Right atrium auricular region (tissue), 2 donors: ENCODE measurements around the gene USH1C. TPM values are rescaled to one million over a fixed set of nuclear protein-coding genes. Genes with fewer than 3 reads are reported as not detected.

Source experiments
- DNase-seq: peaks from one replicate; pipeline ENCODE4 v3.0.0-alpha.2; 2019; ENCODE audit warnings: low spot score
- H3K27ac ChIP-seq, 2 donors: fragments of 200-600 bp; sonication (generic); 1 replicate in 1 of 2; 2 replicates in 1 of 2; pipeline ENCODE4 v1.5.1; 2016 to 2019
- H3K27me3 ChIP-seq, 2 donors: fragments of 200-600 bp; sonication (generic); one replicate each; pipeline versions ENCODE4 v1.5.1 to v1.6.0; 2017 to 2019
- H3K36me3 ChIP-seq: fragments of 200-600 bp; sonication (generic); one replicate; pipeline ENCODE4 v1.5.1; 2016
- H3K4me1 ChIP-seq, 2 donors: fragments of 200-600 bp; sonication (generic); one replicate each; pipeline versions ENCODE4 v1.5.1 to v1.6.0; 2017 to 2019
- H3K4me3 ChIP-seq, 2 donors: fragments of 200-600 bp; sonication (generic); 1 replicate in 1 of 2; 2 replicates in 1 of 2; pipeline ENCODE4 v1.5.1; 2017 to 2019; ENCODE audit warnings: mild to moderate bottlenecking in 1 of 2, moderate library complexity in 1 of 2
- H3K9me3 ChIP-seq, 2 donors: fragments of 200-600 bp; sonication (generic); one replicate each; pipeline ENCODE4 v1.5.1; 2019
- CTCF ChIP-seq, 2 donors: fragments of 200-600 bp; sonication (generic); IDR thresholded peaks; one replicate each; pipeline ENCODE4 v1.5.1; 2019; ENCODE audit warnings: antibody characterized with exemption in 2 of 2
- total RNA-seq, 2 donors: library from RNA; depleted of rRNA; stranded (reverse); fragments of >200 nt; gene quantifications; one replicate each; pipeline ENCODE4 v1.1.0, GENCODE V29; 2016

Gene USH1C
- total RNA-seq, 2 donors from 2014 or later, result not detected

GRCh38 chr11:17554487-17554886 lies 10.3 kb upstream of the USH1C start:
- Histone ChIP-seq H3K4me3 (no peak overlapping the region), H3K27ac (no peak overlapping the region), H3K4me1 (no peaks in the 10 kb centered on the region), H3K27me3 (no peaks in the 10 kb centered on the region), H3K36me3 (no peaks in the 10 kb centered on the region), H3K9me3 (no peaks in the 10 kb centered on the region)
- DNase-seq, result no peak
- TF ChIP-seq CTCF (IDR thresholded peaks at IDR 0.05), result no peak

GRCh38 chr11:17553249-17553546 lies 9.0 kb upstream of the USH1C start:
- Histone ChIP-seq H3K36me3 (no peaks in the 10 kb centered on the region), H3K27ac (no peak overlapping the region), H3K9me3 (no peaks in the 10 kb centered on the region), H3K4me1 (no peaks in the 10 kb centered on the region), H3K4me3 (no peak overlapping the region), H3K27me3 (no peaks in the 10 kb centered on the region)
- no peak for TF ChIP-seq CTCF (IDR thresholded peaks at IDR 0.05)
- no peak for DNase-seq

GRCh38 chr11:17552392-17553248 lies 8.4 kb upstream of the USH1C start:
- H3K9me3 ChIP-seq, result no peaks in the 10 kb centered on the region
- no peak for TF ChIP-seq CTCF (IDR thresholded peaks at IDR 0.05)
- H3K27ac ChIP-seq, result no peak overlapping the region
- H3K27me3 ChIP-seq, result no peaks in the 10 kb centered on the region
- no peak overlapping the region for H3K4me3 ChIP-seq
- DNase-seq, result no peak
- no peaks in the 10 kb centered on the region for H3K36me3 ChIP-seq
- no peaks in the 10 kb centered on the region for H3K4me1 ChIP-seq

- no peak for DNase-seq
- Histone ChIP-seq H3K4me1 (no peaks in the 10 kb centered on the region), H3K27ac (no peak overlapping the region), H3K36me3 (no peaks in the 10 kb centered on the region), H3K4me3 (no peak overlapping the region), H3K9me3 (no peaks in the 10 kb centered on the region), H3K27me3 (no peaks in the 10 kb centered on the region)
- no peak for TF ChIP-seq CTCF (IDR thresholded peaks at IDR 0.05)
Observed at GRCh38 chr11:17552041-17552355, 7.8 kb upstream of the USH1C start.

GRCh38 chr11:17551347-17552040 lies 7.3 kb upstream of the USH1C start:
- Histone ChIP-seq H3K4me3 (no peak overlapping the region), H3K9me3 (no peaks in the 10 kb centered on the region), H3K4me1 (no peaks in the 10 kb centered on the region), H3K36me3 (no peaks in the 10 kb centered on the region), H3K27ac (no peak overlapping the region), H3K27me3 (no peaks in the 10 kb centered on the region)
- no peak for TF ChIP-seq CTCF (IDR thresholded peaks at IDR 0.05)
- no peak for DNase-seq
